Muscle layer of colon (tissue), 2 donors: Measurements from ENCODE around the gene LRIG2.
"Not testable (repeated sequence)": the region's sequence is repeated elsewhere in the genome, so short reads cannot be mapped to it uniquely, and the experiment has no call there.

Experiments
- H3K27ac ChIP-seq: one replicate; pipeline ENCODE4 v1.7.0; 2013; ENCODE audit warnings: low read depth, mild to moderate bottlenecking, low read length, moderate library complexity
- H3K27me3 ChIP-seq, 2 donors: one replicate each; pipeline ENCODE4 v1.7.0; 2013; ENCODE audit warnings: low read length in 2 of 2, mild to moderate bottlenecking in 2 of 2; ENCODE audit not compliant: insufficient read depth in 2 of 2, control insufficient read depth in 1 of 2
- H3K36me3 ChIP-seq: one replicate; pipeline ENCODE4 v1.7.0; 2013; ENCODE audit warnings: mild to moderate bottlenecking, low read length; ENCODE audit not compliant: insufficient read depth
- H3K4me1 ChIP-seq: one replicate; pipeline ENCODE4 v1.7.0; 2013; ENCODE audit warnings: mild to moderate bottlenecking, low read length; ENCODE audit not compliant: insufficient read depth
- H3K4me3 ChIP-seq, 2 donors: one replicate each; pipeline ENCODE4 v1.7.0; 2013; ENCODE audit warnings: low read length in 2 of 2, low read depth in 1 of 2, mild to moderate bottlenecking in 1 of 2, moderate library complexity in 1 of 2
- H3K9ac ChIP-seq: one replicate; pipeline ENCODE4 v1.7.0; 2013; ENCODE audit warnings: low read length
- H3K9me3 ChIP-seq: one replicate; pipeline ENCODE4 v1.7.0; 2013; ENCODE audit warnings: mild to moderate bottlenecking, low read length
- donor health status: abdominal sarcoma.
- donor health status: Adenocarcinoma of cecum.

Gene LRIG2

DNA sequence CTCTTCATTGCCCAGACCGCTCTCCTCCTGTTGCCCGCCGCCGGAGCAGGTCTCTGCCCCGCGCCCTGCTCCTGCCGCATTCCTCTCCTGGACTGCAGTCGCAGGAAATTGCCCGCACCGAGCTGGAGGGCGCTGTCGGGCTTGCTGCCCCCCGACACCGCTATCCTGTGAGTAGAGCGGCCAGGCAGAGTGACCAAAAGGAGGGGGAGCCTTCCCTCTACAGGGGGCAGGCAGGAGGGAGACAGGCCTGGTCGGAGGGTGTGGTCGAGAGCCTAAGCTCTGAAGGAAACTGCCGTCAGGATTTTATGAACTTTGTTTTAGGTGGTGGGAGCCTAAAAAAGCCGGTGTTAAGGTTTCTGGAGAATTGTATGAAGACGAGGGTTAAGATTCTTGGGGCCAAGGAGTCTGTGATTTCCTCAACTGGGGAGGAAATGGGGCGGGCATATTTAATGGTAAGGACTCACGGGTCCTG is 517 bp downstream of the LRIG2 start:
- peaks cover 14% of the 10 kb centered on the region for H3K4me1 ChIP-seq
- H3K9me3 ChIP-seq: no peaks in the 10 kb centered on the region
- peak overlapping the region; percentile 98 for H3K27ac ChIP-seq
- H3K9ac ChIP-seq: peak overlapping the region; percentile 81
- no peaks in the 10 kb centered on the region for H3K36me3 ChIP-seq
- no peaks in the 10 kb centered on the region for H3K27me3 ChIP-seq
- H3K4me3 ChIP-seq: peak overlapping the region; percentile 85 to 91

DNA sequence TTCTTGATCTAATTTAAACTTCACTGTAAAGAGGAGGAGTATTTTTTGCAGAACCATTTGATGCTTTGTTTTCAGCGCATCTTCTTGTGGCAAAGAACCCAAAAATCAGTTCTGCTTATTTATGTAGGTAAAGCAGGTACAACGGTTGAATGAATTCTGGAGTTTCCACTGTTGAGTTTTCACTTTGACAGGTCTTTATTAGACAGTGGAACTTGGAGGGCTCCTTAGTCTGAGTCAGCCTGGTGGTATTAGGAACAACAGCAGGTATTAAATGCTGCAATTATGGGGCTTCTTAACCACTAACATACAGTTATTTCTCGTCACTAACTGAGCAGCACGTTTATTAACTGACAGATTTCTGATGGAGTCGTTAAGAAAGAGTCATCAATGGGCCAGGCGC is 1.2 kb downstream of the LRIG2 start:
- no peaks in the 10 kb centered on the region for H3K9me3 ChIP-seq
- peaks cover 14% of the 10 kb centered on the region for H3K4me1 ChIP-seq
- peak overlapping the region; percentile 81 for H3K9ac ChIP-seq
- no peaks in the 10 kb centered on the region for H3K27me3 ChIP-seq
- peak overlapping the region; percentile 98 for H3K27ac ChIP-seq
- H3K4me3 ChIP-seq: peak overlapping the region; percentile 85 to 91
- H3K36me3 ChIP-seq: no peaks in the 10 kb centered on the region

DNA sequence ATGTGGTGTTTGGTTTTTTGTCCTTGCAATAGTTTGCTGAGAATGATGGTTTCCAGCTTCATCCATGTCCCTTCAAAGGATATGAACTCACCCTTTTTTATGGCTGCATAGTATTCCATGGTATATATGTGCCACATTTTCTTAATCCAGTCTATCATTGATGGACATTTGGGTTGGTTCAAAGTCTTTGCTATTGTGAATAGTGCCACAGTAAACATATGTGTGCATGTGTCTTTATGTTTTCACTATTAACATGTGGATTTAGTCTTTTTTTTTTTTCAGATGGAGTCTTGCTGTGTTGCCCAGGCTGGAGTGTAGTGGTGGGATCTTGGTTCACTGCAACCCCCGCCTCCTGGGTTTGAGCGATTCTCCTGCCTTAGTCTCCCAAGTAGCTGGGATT is 5.0 kb downstream of the LRIG2 start:
- not testable (repeated sequence) for H3K9ac ChIP-seq, H3K9me3 ChIP-seq, H3K36me3 ChIP-seq, H3K4me3 ChIP-seq, H3K27me3 ChIP-seq, H3K27ac ChIP-seq, H3K4me1 ChIP-seq

DNA sequence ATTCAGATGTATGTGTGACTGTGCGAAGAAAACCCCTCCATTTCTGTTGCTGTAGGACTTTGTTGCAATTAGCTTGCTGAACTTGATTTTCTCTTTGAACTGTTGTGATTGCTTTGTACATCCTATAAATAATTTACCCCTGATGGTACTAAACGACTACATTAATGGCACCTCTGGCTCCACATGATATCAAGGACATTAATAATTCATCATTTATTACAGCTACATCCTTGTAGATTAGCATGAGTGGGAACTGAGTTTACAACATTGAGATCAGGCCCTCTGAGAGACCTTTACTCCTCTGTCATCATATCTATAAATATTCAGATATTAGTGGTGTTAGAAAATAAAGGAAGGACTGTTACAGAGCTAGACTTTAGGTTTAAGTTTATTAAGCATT is 13.5 kb downstream of the LRIG2 start:
- no peak overlapping the region for H3K27ac ChIP-seq
- no peak overlapping the region for H3K4me3 ChIP-seq
- no peaks in the 10 kb centered on the region for H3K9me3 ChIP-seq
- no peaks in the 10 kb centered on the region for H3K36me3 ChIP-seq
- peaks cover 11% of the 10 kb centered on the region for H3K4me1 ChIP-seq
- H3K27me3 ChIP-seq: no peaks in the 10 kb centered on the region
- H3K9ac ChIP-seq: no peak overlapping the region

DNA sequence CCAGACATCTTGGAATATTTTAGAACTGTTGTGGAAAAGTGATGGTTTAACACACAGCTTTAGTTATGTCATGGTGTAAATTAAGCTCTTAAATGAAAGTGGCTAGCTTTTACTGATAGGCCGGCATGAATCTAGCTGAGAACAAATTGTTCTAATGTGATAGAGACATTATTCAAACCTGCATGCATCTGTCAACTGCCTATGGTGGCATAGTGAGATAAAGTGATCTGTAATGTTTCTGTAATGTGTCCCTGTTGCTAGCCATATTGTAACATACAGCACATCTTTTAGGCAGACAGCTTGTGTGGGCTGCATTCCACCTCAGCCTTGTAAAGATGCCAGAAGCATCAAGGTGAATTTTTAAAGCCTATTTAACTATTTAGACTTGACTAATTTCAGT is 16.0 kb downstream of the LRIG2 start:
- H3K9ac ChIP-seq: no peak overlapping the region
- no peak overlapping the region for H3K27ac ChIP-seq
- no peaks in the 10 kb centered on the region for H3K9me3 ChIP-seq
- peaks cover 11% of the 10 kb centered on the region for H3K4me1 ChIP-seq
- H3K27me3 ChIP-seq: no peaks in the 10 kb centered on the region
- no peak overlapping the region for H3K4me3 ChIP-seq
- peaks cover 9% of the 10 kb centered on the region for H3K36me3 ChIP-seq

DNA sequence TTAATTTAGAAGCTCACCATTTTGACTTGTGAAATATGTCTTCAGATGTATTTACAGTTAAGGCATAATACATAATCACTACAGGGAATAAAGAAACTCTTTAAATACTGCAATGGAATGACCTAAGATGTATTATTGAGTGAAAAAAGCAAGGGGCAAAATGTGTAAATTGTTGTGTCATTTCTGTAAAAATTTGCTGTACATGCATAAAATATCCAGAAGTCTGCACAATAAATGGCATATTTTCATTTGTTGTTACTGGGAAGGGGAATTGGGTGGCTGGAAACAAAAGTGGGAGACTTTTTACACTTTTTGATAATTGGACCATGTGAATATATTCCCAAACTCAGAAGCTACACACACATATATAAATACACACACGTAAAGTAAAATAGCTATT is 17.1 kb downstream of the LRIG2 start:
- Histone ChIP-seq H3K36me3 (peaks cover 14% of the 10 kb centered on the region), H3K4me1 (peaks cover 11% of the 10 kb centered on the region), H3K27ac (no peak overlapping the region), H3K9me3 (no peaks in the 10 kb centered on the region), H3K4me3 (no peak overlapping the region), H3K27me3 (no peaks in the 10 kb centered on the region), H3K9ac (no peak overlapping the region)

DNA sequence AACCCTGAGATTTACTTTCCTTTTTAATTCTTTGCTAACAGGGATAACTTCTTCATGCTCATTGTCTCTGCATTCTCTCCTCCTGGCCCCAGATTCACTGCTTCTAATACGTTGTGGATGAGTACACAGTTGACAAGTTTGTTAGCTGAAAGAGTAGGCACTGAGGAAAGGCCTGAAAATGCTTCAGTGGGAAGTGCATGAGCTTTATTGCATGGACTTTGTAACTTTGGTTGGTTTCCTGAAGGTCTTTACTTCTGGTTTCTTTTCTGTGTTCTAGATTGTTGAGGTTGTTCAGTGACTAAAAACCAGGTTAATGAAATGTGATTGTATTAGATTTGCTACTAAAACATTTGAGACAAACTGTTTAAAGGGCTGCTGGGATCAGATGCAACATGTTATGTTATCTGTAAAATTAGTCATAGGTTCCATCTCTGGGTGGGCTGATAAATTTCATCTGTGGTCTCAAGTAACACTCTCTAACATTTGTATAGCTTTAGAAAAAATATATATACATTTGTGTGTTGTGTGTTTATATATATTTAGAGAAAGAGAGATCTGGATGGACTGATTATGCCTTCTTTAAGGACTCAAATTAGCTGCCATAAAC is 19.1 kb downstream of the LRIG2 start:
- peaks cover 32% of the 10 kb centered on the region for H3K36me3 ChIP-seq
- H3K4me3 ChIP-seq: no peak overlapping the region
- H3K27ac ChIP-seq: no peak overlapping the region
- H3K9me3 ChIP-seq: no peaks in the 10 kb centered on the region
- peaks cover 11% of the 10 kb centered on the region for H3K4me1 ChIP-seq
- no peak overlapping the region for H3K9ac ChIP-seq
- H3K27me3 ChIP-seq: no peaks in the 10 kb centered on the region

DNA sequence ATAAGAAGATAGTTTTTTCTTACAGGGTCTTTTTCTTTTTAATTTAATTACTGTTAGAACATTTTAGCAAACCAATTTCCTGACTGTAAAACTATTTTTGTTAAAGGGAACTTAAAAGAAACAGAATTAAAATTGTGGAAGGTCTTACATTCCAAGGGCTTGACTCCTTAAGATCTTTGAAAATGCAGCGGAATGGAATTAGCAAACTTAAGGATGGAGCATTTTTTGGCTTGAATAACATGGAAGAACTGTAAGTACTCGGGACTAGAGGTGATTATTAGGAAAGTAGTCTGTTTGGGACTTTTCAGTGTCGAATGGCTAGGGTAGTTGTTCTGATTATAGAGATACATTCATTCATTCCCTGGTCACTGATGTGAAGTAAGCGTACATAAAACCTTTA is 21.5 kb downstream of the LRIG2 start:
- peaks cover 51% of the 10 kb centered on the region for H3K36me3 ChIP-seq

DNA sequence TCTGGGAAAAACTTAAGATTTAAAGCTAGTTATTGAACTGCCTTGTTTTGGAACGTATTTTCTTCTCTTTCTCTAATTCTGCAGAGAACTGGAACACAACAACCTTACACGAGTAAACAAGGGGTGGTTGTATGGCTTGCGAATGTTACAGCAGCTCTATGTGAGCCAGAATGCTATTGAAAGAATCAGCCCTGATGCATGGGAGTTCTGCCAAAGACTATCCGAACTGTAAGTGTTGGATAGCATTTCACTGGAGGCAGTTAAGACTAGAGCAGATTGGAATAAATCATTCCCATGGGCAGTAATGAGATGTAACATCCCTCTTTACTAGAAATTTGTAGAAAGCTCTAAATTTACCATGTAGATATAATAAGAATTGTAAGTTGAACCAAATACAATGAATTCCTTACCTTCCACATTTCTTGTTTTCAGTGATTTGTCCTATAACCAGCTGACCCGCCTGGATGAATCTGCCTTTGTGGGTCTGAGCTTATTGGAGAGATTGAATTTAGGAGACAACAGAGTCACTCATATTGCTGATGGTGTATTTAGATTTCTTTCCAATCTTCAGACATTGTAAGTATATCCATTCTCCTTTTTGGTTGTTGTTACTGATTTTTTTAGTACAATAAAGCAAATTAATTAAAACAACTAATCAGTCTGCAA is 22.9 kb downstream of the LRIG2 start:
- no peak overlapping the region for H3K4me3 ChIP-seq

More for the DNA sequence above, 21.5 kb downstream of the LRIG2 start:
- H3K27ac ChIP-seq: no peak overlapping the region
- no peaks in the 10 kb centered on the region for H3K4me1 ChIP-seq
- H3K4me3 ChIP-seq: no peak overlapping the region
- no peak overlapping the region for H3K9ac ChIP-seq
- H3K9me3 ChIP-seq: no peaks in the 10 kb centered on the region
- H3K27me3 ChIP-seq: no peaks in the 10 kb centered on the region

DNA sequence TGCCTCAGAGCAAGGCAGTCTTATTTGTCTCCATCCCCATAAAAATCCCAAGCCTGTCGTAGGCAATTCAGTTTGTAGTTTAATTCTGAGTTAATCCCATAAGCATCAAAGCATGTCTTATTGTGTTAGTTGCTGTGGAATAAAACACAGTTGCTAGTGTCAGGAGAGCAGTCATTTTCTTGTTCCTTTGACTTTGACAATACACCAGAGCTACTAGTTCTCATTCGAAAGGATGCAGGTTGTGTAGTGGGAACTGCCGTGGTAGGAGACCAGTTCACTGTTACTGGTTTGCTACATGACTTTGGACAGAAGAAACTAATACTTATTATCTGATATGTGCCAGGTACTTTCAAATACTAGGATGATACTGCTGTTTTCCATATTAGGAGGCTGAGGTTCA is 23.5 kb downstream of the LRIG2 start:
- peaks cover 67% of the 10 kb centered on the region for H3K36me3 ChIP-seq
- H3K9me3 ChIP-seq: no peaks in the 10 kb centered on the region
- H3K4me1 ChIP-seq: no peaks in the 10 kb centered on the region
- H3K27me3 ChIP-seq: no peaks in the 10 kb centered on the region
- no peak overlapping the region for H3K27ac ChIP-seq
- H3K4me3 ChIP-seq: no peak overlapping the region
- H3K9ac ChIP-seq: no peak overlapping the region

More for the DNA sequence above, 22.9 kb downstream of the LRIG2 start:
- peaks cover 64% of the 10 kb centered on the region for H3K36me3 ChIP-seq
- H3K9me3 ChIP-seq: no peaks in the 10 kb centered on the region
- H3K9ac ChIP-seq: no peak overlapping the region
- no peak overlapping the region for H3K27ac ChIP-seq
- H3K27me3 ChIP-seq: no peaks in the 10 kb centered on the region
- no peaks in the 10 kb centered on the region for H3K4me1 ChIP-seq

DNA sequence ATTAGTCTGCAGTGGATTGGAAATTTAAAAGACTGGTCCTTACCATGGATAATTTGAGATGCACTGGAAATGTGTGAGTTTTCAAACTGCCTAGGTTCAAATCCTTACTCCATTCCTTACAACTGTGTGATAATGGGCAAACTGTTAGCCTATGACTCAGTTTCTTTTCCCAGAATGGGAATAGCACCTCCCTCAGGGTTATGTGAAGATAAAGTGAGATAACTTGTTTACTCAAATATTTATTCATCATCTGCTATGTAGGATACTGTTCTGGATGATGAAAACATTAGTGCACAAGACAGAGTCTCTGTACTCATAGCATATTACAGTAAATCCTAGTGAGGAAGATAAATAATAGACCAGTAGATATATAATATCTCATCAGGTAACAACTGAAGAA is 28.6 kb downstream of the LRIG2 start:
- no peaks in the 10 kb centered on the region for H3K27me3 ChIP-seq
- H3K27ac ChIP-seq: no peak overlapping the region
- H3K9ac ChIP-seq: no peak overlapping the region
- H3K36me3 ChIP-seq: peaks cover 63% of the 10 kb centered on the region
- H3K9me3 ChIP-seq: no peaks in the 10 kb centered on the region
- no peaks in the 10 kb centered on the region for H3K4me1 ChIP-seq
- no peak overlapping the region for H3K4me3 ChIP-seq

DNA sequence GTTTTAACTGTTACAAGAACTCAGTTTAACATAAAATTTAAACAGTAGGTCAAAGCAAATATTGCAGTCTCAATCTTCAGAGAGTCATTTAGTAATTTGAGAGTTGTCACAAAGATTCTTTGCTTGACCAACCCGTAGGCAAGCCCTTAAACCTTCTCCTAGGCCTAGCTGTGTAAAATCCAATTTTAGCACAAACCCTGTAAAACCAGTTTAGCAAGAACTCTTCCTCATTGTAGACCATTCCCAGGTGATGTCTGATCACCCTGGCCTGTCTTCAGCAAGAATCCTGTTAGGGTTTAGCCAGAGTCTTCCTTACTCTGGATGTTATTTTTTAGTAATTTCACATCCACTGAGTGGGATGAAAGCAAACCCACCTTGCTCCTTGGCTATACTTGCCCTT is 30.1 kb downstream of the LRIG2 start:
- H3K27me3 ChIP-seq: no peaks in the 10 kb centered on the region
- H3K4me1 ChIP-seq: no peaks in the 10 kb centered on the region
- no peak overlapping the region for H3K4me3 ChIP-seq
- no peak overlapping the region for H3K9ac ChIP-seq
- H3K27ac ChIP-seq: no peak overlapping the region
- H3K9me3 ChIP-seq: no peaks in the 10 kb centered on the region
- H3K36me3 ChIP-seq: peaks cover 59% of the 10 kb centered on the region
